Measurements from ENCODE around the gene FCHSD2. TPM values are rescaled to one million over a fixed set of nuclear protein-coding genes. Genes with fewer than 3 reads are reported as not detected.

FCHSD2 gene
- total and polyA plus RNA-seq, 9 of the 15 experiments (the other 6 are each of a cell fraction or from before 2014, with no cell fraction given), result 1.8 to 14.7 (median 6.4) TPM

DNA sequence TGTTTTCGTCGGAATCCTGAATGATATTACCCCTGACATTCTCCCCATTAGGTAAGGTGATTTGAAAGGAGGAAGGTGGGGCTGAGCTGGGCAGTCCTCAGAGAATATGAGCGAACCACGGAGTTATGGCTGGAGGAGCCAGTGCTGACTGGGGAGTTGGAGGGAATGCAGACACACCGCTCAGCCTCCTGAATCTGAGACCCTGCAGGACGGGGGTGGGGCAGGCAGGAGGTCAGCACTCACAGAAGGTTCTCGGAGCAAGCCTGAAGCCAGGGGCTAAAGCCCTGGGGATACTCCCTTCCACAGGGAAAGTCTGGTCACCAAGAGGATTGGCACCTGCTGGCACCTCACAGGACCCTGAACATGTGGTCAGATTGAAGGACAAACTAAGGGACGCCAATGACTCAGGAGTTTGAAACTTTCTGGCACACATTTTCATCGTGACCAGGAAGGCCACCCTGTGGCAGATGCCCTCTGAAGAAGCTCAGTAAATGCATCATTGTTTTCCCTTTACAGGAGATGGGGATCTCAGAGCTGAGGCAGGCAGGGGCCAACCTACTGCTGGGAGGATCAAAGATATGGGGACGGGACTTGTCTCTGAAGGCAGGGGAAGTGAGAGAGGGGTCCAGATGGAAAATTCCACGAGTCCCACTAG lies 26.9 kb upstream of the FCHSD2 start:
- intact Hi-C loops (cut with micrococcal nuclease) (no loop called here), in situ Hi-C loops (cut with MboI) (no loop called here)
- no peak overlapping the region for H3K4me3 ChIP-seq
- H3K9me1 ChIP-seq (ENCODE audit: control insufficient read depth, insufficient read depth, low read length), result no peaks in the 10 kb centered on the region
- CTCF ChIA-PET (ENCODE audit: low intra/inter-chr PET ratio), result no interaction called here
- POLR2A ChIA-PET, result no interaction called here
- no peak overlapping the region for H3K27ac ChIP-seq (ENCODE audit: extremely low read depth, low read depth, low read length)
- H3K4me2 ChIP-seq (ENCODE audit: insufficient read depth, low read length), result no peak overlapping the region
- no peaks in the 10 kb centered on the region for H3K9me3 ChIP-seq (replicated peaks; ENCODE audit: control insufficient read depth, insufficient read depth, low read depth, low read length)
- no peaks in the 10 kb centered on the region for H4K20me1 ChIP-seq (replicated peaks; ENCODE audit: control insufficient read depth, insufficient read depth, low read length)
- peaks cover 7 to 14% of the 10 kb centered on the region in 2 experiments; a peak in 2 of 5 replicates for H3K4me1 ChIP-seq (replicated peaks in 1 of 2; ENCODE audit: control insufficient read depth in 2 of 2, insufficient read depth in 2 of 2, low read length in 2 of 2)
- no TSS peak for BruUV-seq (replicated peaks)
- no peaks in the 10 kb centered on the region for H3K27me3 ChIP-seq (ENCODE audit: control insufficient read depth in 2 of 2, insufficient read depth in 2 of 2, low read length in 2 of 2)
- no peaks in the 10 kb centered on the region for H3K36me3 ChIP-seq (ENCODE audit: control insufficient read depth, insufficient read depth, low read length)
- H2AFZ ChIP-seq (ENCODE audit: low read depth, low read length), result no peak overlapping the region
- no peak for FAIRE-seq
- TF ChIP-seq STAG1 (CRISPR knock-in tag; IDR thresholded peaks at IDR 0.05; ENCODE audit: borderline replicate concordance), result no peak
- TF ChIP-seq, protein P1, sequence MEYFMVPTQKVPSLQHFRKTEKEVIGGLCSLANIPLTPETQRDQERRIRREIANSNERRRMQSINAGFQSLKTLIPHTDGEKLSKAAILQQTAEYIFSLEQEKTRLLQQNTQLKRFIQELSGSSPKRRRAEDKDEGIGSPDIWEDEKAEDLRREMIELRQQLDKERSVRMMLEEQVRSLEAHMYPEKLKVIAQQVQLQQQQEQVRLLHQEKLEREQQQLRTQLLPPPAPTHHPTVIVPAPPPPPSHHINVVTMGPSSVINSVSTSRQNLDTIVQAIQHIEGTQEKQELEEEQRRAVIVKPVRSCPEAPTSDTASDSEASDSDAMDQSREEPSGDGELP (CRISPR knock-in tag; IDR thresholded peaks at IDR 0.05; ENCODE audit: borderline replicate concordance), result no peak
- no peak for TF ChIP-seq CHCHD3 (CRISPR knock-in tag; IDR thresholded peaks at IDR 0.05)
- no peak for TF ChIP-seq MAFG (tag; conservative IDR thresholded peaks at IDR 0.05)
- TF ChIP-seq RAD21 (CRISPR knock-in tag; conservative IDR thresholded peaks at IDR 0.05 in 1 of 2, IDR thresholded peaks at IDR 0.05 in 1 of 2), result no peak
- TF ChIP-seq STAT5A (IDR thresholded peaks at IDR 0.05; ENCODE audit: borderline replicate concordance, low read length), result no peak
- no peak for TF ChIP-seq TGIF2 (CRISPR knock-in tag; IDR thresholded peaks at IDR 0.05)
- no peak for TF ChIP-seq PHB (CRISPR knock-in tag; IDR thresholded peaks at IDR 0.05)
- no peak for TF ChIP-seq ESRRB (CRISPR knock-in tag; IDR thresholded peaks at IDR 0.05; ENCODE audit: borderline replicate concordance)
- no peak for TF ChIP-seq SUPT5H (IDR thresholded peaks at IDR 0.05)
- no peaks in the 10 kb centered on the region for H3K79me2 ChIP-seq (ENCODE audit: control insufficient read depth, insufficient read depth, low read length)
- H3K9ac ChIP-seq (ENCODE audit: insufficient read depth in 1 of 2, low read depth in 2 of 2, low read length in 2 of 2), result peak overlapping the region in 1 of 2 experiments; percentile 73; a peak in 1 of 4 replicates
- DNase-seq (ENCODE audit: extremely low read depth in 1 of 4, low spot score in 3 of 4), result no peak
- 24% methylated on average over 10 of the region's 11 CpGs for WGBS (ENCODE audit: insufficient coverage, low coverage, missing lambda C conversion rate)
- ATAC-seq, result 0 out of 3 replicates have a peak, but pooled peaks have one; percentile 18

All from K562 (cell line).